SK-N-SH (cell line): ENCODE results near the gene MRPL17.
"Not testable (repeated sequence)": the region's sequence is repeated elsewhere in the genome, so short reads cannot be mapped to it uniquely, and the experiment has no call there.

Experiments
- EZH2phosphoT487 ChIP-seq: fragments of 200-600 bp; sonication (generic); IDR thresholded peaks from 2 replicates; pipeline ENCODE4 v1.6.1; 2017; ENCODE audit warnings: low read depth, mixed run types, mild to moderate bottlenecking, antibody characterized with exemption, moderate library complexity, borderline replicate concordance
- FOXJ3 ChIP-seq: sonication (generic); formaldehyde crosslinking; IDR thresholded peaks from 2 replicates; pipeline ENCODE4 v1.5.1; 2020; ENCODE audit warnings: mild to moderate bottlenecking, missing genetic modification reagents
- MXI1 ChIP-seq: IDR thresholded peaks from 2 replicates; pipeline ENCODE4 v1.6.1; 2012; ENCODE audit warnings: mild to moderate bottlenecking, low read depth, low read length, improper control_type of control experiment
- POLR2AphosphoS5 ChIP-seq: IDR thresholded peaks from 2 replicates; pipeline ENCODE4 v1.6.1; 2012; ENCODE audit warnings: low read depth, low read length
- TF ChIP-seq, protein P1 (sequence below): fragments of 200-600 bp; sonication (generic); IDR thresholded peaks from 2 replicates; pipeline ENCODE4 v1.6.1; 2017; ENCODE audit warnings: antibody characterized with exemption, mild to moderate bottlenecking, moderate library complexity

DNA sequence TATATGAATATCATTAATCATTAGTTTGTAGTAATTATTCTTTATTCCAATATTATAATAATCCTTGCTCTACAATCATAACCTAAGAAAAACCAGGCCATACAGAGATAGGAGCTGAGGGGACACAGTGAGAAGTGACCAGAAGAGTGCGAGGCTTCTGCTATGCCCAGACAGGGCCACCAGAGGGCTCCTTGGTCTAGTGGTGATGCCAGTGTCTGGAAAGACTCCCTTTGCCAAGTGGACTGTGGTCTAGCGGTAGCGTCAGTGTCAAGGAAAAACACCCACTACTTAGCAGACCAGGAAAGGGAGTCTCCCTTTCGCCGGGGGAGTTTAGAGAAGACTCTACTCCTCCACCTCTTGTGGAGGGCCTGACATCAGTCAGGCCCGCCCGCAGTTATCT is 28.4 kb upstream of the MRPL17 start:
- TF ChIP-seq, protein P1, sequence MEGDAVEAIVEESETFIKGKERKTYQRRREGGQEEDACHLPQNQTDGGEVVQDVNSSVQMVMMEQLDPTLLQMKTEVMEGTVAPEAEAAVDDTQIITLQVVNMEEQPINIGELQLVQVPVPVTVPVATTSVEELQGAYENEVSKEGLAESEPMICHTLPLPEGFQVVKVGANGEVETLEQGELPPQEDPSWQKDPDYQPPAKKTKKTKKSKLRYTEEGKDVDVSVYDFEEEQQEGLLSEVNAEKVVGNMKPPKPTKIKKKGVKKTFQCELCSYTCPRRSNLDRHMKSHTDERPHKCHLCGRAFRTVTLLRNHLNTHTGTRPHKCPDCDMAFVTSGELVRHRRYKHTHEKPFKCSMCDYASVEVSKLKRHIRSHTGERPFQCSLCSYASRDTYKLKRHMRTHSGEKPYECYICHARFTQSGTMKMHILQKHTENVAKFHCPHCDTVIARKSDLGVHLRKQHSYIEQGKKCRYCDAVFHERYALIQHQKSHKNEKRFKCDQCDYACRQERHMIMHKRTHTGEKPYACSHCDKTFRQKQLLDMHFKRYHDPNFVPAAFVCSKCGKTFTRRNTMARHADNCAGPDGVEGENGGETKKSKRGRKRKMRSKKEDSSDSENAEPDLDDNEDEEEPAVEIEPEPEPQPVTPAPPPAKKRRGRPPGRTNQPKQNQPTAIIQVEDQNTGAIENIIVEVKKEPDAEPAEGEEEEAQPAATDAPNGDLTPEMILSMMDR = peak; percentile 46; the same call in 1 of the 2 replicates
- not testable (repeated sequence) for TF ChIP-seq FOXJ3, EZH2phosphoT487, POLR2AphosphoS5, MXI1
